Measurements from ENCODE around the gene MAP2K5.

The MAP2K5 gene

DNA sequence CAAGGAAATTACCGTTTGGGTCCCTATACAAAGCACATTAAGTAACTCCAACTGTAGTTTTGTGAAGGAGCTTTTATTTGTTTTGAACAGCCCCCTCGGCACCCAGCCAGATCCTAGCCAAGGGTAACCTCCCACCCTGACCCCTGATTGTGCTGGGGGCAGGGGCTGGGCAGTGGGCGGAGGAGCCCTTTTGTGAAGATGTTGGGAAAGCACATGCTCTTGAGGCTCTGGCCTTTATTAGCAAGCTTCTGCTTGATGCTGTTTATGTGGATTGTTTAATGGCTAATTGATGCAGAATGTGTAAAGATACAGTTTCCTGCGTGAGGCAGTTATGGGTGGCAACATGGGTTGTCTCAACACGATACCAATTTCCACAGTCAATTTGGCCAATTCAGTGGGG lies 136.5 kb downstream of the MAP2K5 start:
- Histone ChIP-seq H3K9ac (ENCODE audit: low read length) (no peak overlapping the region), H3K27me3 (ENCODE audit: insufficient read depth, low read length) (no peaks in the 10 kb centered on the region), H3K4me2 (ENCODE audit: low read length) (no peak overlapping the region), H3F3A (ENCODE audit: insufficient read depth, low read length) (no peaks in the 10 kb centered on the region), H3K9me3 (ENCODE audit: low read length) (peaks cover 2% of the 10 kb centered on the region; the same call in 1 of the 2 replicates), H3K4me1 (ENCODE audit: insufficient read depth, low read length, severe bottlenecking) (no peaks in the 10 kb centered on the region), H3K4me3 (ENCODE audit: low read depth, low read length, poor library complexity, severe bottlenecking) (no peak overlapping the region), H2AFZ (ENCODE audit: low read length) (no peak overlapping the region), H4K20me1 (ENCODE audit: insufficient read depth, low read length) (no peaks in the 10 kb centered on the region), H3K36me3 (ENCODE audit: insufficient read depth, low read length) (peaks cover 8% of the 10 kb centered on the region; the same call in 1 of the 2 replicates), H3K27ac (ENCODE audit: low read depth, low read length, poor library complexity, severe bottlenecking) (no peak overlapping the region), H3K79me2 (ENCODE audit: insufficient read depth, low read length) (no peaks in the 10 kb centered on the region), H3K9me2 (ENCODE audit: low read depth, low read length) (no peaks in the 10 kb centered on the region)
- TF ChIP-seq, protein P1, sequence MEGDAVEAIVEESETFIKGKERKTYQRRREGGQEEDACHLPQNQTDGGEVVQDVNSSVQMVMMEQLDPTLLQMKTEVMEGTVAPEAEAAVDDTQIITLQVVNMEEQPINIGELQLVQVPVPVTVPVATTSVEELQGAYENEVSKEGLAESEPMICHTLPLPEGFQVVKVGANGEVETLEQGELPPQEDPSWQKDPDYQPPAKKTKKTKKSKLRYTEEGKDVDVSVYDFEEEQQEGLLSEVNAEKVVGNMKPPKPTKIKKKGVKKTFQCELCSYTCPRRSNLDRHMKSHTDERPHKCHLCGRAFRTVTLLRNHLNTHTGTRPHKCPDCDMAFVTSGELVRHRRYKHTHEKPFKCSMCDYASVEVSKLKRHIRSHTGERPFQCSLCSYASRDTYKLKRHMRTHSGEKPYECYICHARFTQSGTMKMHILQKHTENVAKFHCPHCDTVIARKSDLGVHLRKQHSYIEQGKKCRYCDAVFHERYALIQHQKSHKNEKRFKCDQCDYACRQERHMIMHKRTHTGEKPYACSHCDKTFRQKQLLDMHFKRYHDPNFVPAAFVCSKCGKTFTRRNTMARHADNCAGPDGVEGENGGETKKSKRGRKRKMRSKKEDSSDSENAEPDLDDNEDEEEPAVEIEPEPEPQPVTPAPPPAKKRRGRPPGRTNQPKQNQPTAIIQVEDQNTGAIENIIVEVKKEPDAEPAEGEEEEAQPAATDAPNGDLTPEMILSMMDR (IDR thresholded peaks at IDR 0.05; ENCODE audit: low read length) = no peak
- no peak for TF ChIP-seq EZH2 (IDR thresholded peaks at IDR 0.05; ENCODE audit: borderline replicate concordance, low read length)

DNA sequence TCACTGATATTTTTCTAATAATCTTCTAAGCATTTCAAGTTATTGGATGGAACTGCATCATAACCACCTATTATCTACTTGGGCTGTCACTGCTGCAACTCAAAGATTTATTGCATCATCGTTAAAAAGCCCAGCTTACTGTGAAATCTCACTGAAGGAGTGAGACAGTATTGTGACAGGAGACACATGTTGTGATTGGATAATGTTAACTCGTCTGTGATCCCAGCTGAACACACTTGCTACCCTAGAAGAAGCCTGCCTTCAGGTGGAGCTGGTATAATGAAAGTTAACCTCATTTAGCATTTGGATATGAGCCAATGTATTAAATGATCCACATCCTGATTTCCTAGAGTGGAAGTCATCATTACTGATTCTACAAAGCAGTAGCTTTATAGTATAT lies 138.1 kb downstream of the MAP2K5 start:
- H3K9ac ChIP-seq (ENCODE audit: low read length) = no peak overlapping the region
- no peak overlapping the region for H2AFZ ChIP-seq (ENCODE audit: low read length)

DNA sequence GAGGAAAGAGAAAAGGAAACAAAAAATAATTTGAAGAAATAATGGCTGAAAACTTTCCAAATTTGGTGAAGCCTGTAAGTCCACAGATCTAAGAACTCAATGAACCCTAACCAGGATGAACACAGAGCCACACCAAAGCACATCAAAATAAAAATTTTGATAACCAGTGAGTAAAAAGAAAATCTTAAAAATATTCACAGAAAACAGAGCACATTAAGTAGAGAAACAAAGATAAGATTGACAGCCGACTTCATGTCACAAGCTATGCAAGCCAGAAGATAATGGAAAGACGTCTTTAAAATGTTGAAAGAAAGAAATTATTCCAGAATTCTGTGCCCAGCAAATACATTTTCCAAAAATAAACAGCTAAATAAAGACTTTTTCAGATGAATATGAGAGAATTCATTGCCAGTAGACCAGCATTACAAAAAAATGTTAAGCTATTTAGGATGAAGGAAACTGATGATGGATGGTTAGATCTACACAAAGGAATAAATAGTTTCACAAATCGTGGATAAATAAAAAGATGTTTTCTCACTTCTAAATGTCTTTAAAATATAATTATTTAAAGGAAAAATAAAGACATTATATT lies 142.6 kb downstream of the MAP2K5 start:
- peaks cover 8% of the 10 kb centered on the region; the same call in 1 of the 2 replicates for H3K36me3 ChIP-seq (ENCODE audit: insufficient read depth, low read length)

More for the DNA sequence above, 138.1 kb downstream of the MAP2K5 start:
- Histone ChIP-seq H3K9me3 (ENCODE audit: low read length) (peaks cover 9% of the 10 kb centered on the region), H3K4me2 (ENCODE audit: low read length) (no peak overlapping the region), H3K4me1 (ENCODE audit: insufficient read depth, low read length, severe bottlenecking) (no peaks in the 10 kb centered on the region), H4K20me1 (ENCODE audit: insufficient read depth, low read length) (no peaks in the 10 kb centered on the region), H3K27me3 (ENCODE audit: insufficient read depth, low read length) (no peaks in the 10 kb centered on the region), H3K4me3 (ENCODE audit: low read depth, low read length, poor library complexity, severe bottlenecking) (no peak overlapping the region), H3K9me2 (ENCODE audit: low read depth, low read length) (no peaks in the 10 kb centered on the region), H3K27ac (ENCODE audit: low read depth, low read length, poor library complexity, severe bottlenecking) (peak overlapping the region; percentile 2), H3F3A (ENCODE audit: insufficient read depth, low read length) (no peaks in the 10 kb centered on the region), H3K79me2 (ENCODE audit: insufficient read depth, low read length) (no peaks in the 10 kb centered on the region), H3K36me3 (ENCODE audit: insufficient read depth, low read length) (peaks cover 8% of the 10 kb centered on the region; the same call in 1 of the 2 replicates)
- TF ChIP-seq EZH2 (IDR thresholded peaks at IDR 0.05; ENCODE audit: borderline replicate concordance, low read length) = no peak
- TF ChIP-seq, protein P1 (IDR thresholded peaks at IDR 0.05; ENCODE audit: low read length) = no peak

DNA sequence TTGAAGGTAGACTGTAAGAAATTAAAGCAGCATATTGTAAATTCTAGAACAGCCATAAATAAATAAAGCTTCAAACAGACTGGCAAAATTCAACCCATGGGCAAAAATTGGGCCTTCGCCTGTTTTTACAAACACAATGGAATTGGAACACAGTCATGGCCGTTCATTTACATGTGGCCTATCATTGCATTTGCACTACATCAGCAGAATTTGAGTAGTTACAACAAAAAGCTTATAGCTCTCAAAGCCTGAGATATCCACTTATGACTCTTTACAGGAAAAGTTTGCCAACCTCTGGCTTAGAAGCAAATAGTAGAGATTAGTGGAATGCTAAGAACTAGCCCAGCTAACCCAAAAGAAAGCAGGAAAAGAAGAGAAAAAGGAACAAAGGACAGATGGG lies 143.2 kb downstream of the MAP2K5 start:
- Histone ChIP-seq H3K79me2 (ENCODE audit: insufficient read depth, low read length) (no peaks in the 10 kb centered on the region), H3K27ac (ENCODE audit: low read depth, low read length, poor library complexity, severe bottlenecking) (no peak overlapping the region), H3K9me2 (ENCODE audit: low read depth, low read length) (no peaks in the 10 kb centered on the region), H2AFZ (ENCODE audit: low read length) (no peak overlapping the region), H3K4me1 (ENCODE audit: insufficient read depth, low read length, severe bottlenecking) (no peaks in the 10 kb centered on the region), H3F3A (ENCODE audit: insufficient read depth, low read length) (no peaks in the 10 kb centered on the region), H4K20me1 (ENCODE audit: insufficient read depth, low read length) (no peaks in the 10 kb centered on the region), H3K36me3 (ENCODE audit: insufficient read depth, low read length) (peaks cover 5% of the 10 kb centered on the region; the same call in 1 of the 2 replicates), H3K27me3 (ENCODE audit: insufficient read depth, low read length) (no peaks in the 10 kb centered on the region), H3K9me3 (ENCODE audit: low read length) (peaks cover 12% of the 10 kb centered on the region), H3K9ac (ENCODE audit: low read length) (no peak overlapping the region), H3K4me2 (ENCODE audit: low read length) (no peak overlapping the region), H3K4me3 (ENCODE audit: low read depth, low read length, poor library complexity, severe bottlenecking) (no peak overlapping the region)
- no peak for TF ChIP-seq EZH2 (IDR thresholded peaks at IDR 0.05; ENCODE audit: borderline replicate concordance, low read length)
- TF ChIP-seq, protein P1 (IDR thresholded peaks at IDR 0.05; ENCODE audit: low read length) = no peak

More for the DNA sequence above, 142.6 kb downstream of the MAP2K5 start:
- H3F3A ChIP-seq (ENCODE audit: insufficient read depth, low read length) = no peaks in the 10 kb centered on the region
- no peaks in the 10 kb centered on the region for H4K20me1 ChIP-seq (ENCODE audit: insufficient read depth, low read length)
- no peak for TF ChIP-seq EZH2 (IDR thresholded peaks at IDR 0.05; ENCODE audit: borderline replicate concordance, low read length)
- H2AFZ ChIP-seq (ENCODE audit: low read length) = no peak overlapping the region
- no peak overlapping the region for H3K4me3 ChIP-seq (ENCODE audit: low read depth, low read length, poor library complexity, severe bottlenecking)
- H3K4me2 ChIP-seq (ENCODE audit: low read length) = no peak overlapping the region
- H3K9me2 ChIP-seq (ENCODE audit: low read depth, low read length) = no peaks in the 10 kb centered on the region
- no peaks in the 10 kb centered on the region for H3K4me1 ChIP-seq (ENCODE audit: insufficient read depth, low read length, severe bottlenecking)
- peaks cover 12% of the 10 kb centered on the region for H3K9me3 ChIP-seq (ENCODE audit: low read length)
- H3K27ac ChIP-seq (ENCODE audit: low read depth, low read length, poor library complexity, severe bottlenecking) = no peak overlapping the region
- H3K79me2 ChIP-seq (ENCODE audit: insufficient read depth, low read length) = no peaks in the 10 kb centered on the region
- H3K27me3 ChIP-seq (ENCODE audit: insufficient read depth, low read length) = no peaks in the 10 kb centered on the region
- H3K9ac ChIP-seq (ENCODE audit: low read length) = no peak overlapping the region

All from OCI-LY1 (cell line).